Fibroblast of lung (primary cell): ENCODE data around the gene C22orf31.
A peak's percentile ranks its signal among the peaks of the same experiment; 100 is the strongest.

Source experiments
- EZH2 ChIP-seq: IDR thresholded peaks from 2 replicates; pipeline ENCODE4 v1.5.1; 2012; ENCODE audit warnings: low read length, control low read depth, mild to moderate bottlenecking; ENCODE audit errors: missing control alignments
- TF ChIP-seq, protein P1 (sequence below), 2 donors: IDR thresholded peaks in 1 of 2; conservative IDR thresholded peaks in 1 of 2; 1 replicate in 1 of 2; 2 replicates in 1 of 2; pipeline ENCODE4 v1.5.1; 2011 to 2012; ENCODE audit warnings: low read length in 2 of 2, control low read depth in 1 of 2, inconsistent platforms in 1 of 2, low read depth in 1 of 2, mild to moderate bottlenecking in 1 of 2

DNA sequence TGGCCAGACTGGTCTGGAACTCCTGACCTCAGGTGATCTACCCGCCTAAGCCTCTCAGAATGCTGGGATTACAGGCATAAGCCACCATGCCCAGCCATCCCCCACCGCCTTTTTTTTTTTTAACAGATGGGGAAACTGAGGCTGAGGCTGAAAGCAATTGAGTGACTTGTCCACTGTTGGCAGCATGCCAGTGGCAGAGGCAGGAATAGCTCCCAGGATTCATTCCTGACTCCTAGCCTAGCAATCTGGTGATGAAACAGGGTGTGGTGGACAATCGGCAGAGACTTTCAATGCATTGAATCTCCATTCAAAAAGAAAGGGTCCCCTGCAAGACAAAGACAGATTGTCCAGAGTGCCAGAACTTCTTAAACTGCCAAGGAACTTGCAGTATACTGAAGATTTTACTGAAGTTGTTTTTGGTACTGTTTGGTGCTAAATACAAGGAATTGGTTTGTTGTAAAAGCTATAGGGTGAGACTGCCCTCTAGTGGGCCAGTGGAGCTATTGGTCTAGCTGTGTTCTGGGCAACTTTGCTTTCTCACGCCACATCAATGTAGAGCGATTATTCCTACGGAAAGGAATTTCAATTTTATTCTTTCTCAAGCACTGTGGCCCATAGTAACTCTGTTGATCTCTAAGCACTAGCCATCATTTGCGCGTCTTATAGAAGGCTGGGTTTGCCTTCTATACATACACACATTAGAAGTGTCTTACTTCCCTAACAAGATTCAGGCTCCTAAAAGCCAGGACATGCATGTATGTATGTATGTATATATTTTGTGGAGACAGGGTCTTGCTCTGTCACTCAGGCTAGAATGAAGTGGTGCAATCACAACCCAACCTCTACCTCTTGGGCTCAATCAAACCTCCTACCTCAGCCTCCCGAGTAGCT is 21.0 kb downstream of the C22orf31 start:
- TF ChIP-seq EZH2: no peak
- TF ChIP-seq, protein P1, sequence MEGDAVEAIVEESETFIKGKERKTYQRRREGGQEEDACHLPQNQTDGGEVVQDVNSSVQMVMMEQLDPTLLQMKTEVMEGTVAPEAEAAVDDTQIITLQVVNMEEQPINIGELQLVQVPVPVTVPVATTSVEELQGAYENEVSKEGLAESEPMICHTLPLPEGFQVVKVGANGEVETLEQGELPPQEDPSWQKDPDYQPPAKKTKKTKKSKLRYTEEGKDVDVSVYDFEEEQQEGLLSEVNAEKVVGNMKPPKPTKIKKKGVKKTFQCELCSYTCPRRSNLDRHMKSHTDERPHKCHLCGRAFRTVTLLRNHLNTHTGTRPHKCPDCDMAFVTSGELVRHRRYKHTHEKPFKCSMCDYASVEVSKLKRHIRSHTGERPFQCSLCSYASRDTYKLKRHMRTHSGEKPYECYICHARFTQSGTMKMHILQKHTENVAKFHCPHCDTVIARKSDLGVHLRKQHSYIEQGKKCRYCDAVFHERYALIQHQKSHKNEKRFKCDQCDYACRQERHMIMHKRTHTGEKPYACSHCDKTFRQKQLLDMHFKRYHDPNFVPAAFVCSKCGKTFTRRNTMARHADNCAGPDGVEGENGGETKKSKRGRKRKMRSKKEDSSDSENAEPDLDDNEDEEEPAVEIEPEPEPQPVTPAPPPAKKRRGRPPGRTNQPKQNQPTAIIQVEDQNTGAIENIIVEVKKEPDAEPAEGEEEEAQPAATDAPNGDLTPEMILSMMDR (conservative IDR thresholded peaks at IDR 0.05 in 1 of 2, IDR thresholded peaks at IDR 0.05 in 1 of 2; ENCODE audit: low read depth in 1 of 2, low read length in 2 of 2): peak; percentile 95 to 98
